ENCODE results near the gene MRPL34.

GRCh38 chr19:17264641-17264979 is 41.1 kb upstream of the MRPL34 start, which contains the start of gene USHBP1:
- TF ChIP-seq, protein P1, sequence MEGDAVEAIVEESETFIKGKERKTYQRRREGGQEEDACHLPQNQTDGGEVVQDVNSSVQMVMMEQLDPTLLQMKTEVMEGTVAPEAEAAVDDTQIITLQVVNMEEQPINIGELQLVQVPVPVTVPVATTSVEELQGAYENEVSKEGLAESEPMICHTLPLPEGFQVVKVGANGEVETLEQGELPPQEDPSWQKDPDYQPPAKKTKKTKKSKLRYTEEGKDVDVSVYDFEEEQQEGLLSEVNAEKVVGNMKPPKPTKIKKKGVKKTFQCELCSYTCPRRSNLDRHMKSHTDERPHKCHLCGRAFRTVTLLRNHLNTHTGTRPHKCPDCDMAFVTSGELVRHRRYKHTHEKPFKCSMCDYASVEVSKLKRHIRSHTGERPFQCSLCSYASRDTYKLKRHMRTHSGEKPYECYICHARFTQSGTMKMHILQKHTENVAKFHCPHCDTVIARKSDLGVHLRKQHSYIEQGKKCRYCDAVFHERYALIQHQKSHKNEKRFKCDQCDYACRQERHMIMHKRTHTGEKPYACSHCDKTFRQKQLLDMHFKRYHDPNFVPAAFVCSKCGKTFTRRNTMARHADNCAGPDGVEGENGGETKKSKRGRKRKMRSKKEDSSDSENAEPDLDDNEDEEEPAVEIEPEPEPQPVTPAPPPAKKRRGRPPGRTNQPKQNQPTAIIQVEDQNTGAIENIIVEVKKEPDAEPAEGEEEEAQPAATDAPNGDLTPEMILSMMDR (conservative IDR thresholded peaks at IDR 0.05; ENCODE audit: low read depth, low read length): no peak
- TF ChIP-seq EZH2 (IDR thresholded peaks at IDR 0.05; ENCODE audit: low read length, unreplicated experiment): no peak
- no peak for TF ChIP-seq EZH2phosphoT487 (IDR thresholded peaks at IDR 0.05; ENCODE audit: borderline replicate concordance, low read length)
